K562 (cell line): ENCODE data around the gene DISP1. TPM values are rescaled to one million over a fixed set of nuclear protein-coding genes. Genes with fewer than 3 reads are reported as not detected.

ENCODE experiments used
- ATAC-seq: fragments of 200-7000 bp; cut with Tn5 transposase; 3 replicates; pipeline ENCODE4 v1.9.1; 2020; ENCODE audit warnings: moderate library complexity
- BruUV-seq: library from RNA; stranded (reverse); fragments of 400-500 nt; replicated peaks from 2 replicates; lab custom pipeline; 2021; lab: Mats Ljungman, UMichigan
- CTCF ChIA-PET: fragments of 300-600 bp; formaldehyde crosslinking; extraction: SDS; loops from one replicate; lab custom pipeline; 2021; ENCODE audit warnings: low intra/inter-chr PET ratio; lab: Yijun Ruan, JAX
- POLR2A ChIA-PET: fragments of 300-600, 350-650 bp; sonication (Branson Sonifier 250); formaldehyde crosslinking; extraction: SDS; loops from one replicate; lab custom pipeline; 2021; ENCODE audit warnings: antibody characterized with exemption, inconsistent platforms; lab: Yijun Ruan, JAX
- DNase-seq, 4 experiments: peaks; one replicate each; pipeline versions ENCODE4 v3.0.0 to v3.0.0-alpha.2; 2011 to 2018; ENCODE audit warnings: low spot score in 3 of 4, mixed read lengths in 3 of 4; ENCODE audit errors: extremely low read depth in 1 of 4
- FAIRE-seq: peaks from 2 replicates; lab custom pipeline; 2011; peaks lifted over from hg19 to GRCh38; lab: Jason Lieb, UNC
- H2AFZ ChIP-seq: 2 replicates; pipeline ENCODE4 v1.6.0; 2011; ENCODE audit warnings: low read depth, low read length, control low read depth, inconsistent platforms
- H3K27ac ChIP-seq: fragments of 200-600 bp; 3 replicates; pipeline ENCODE4 v1.8.0; 2011; ENCODE audit warnings: low read depth, mild to moderate bottlenecking, control low read depth, inconsistent platforms, low read length, moderate library complexity, mixed read lengths; ENCODE audit errors: extremely low read depth
- H3K27me3 ChIP-seq, 2 experiments: fragments of 300-600 bp in 1 of 2; 2 replicates in 1 of 2; 3 replicates in 1 of 2; pipeline versions ENCODE4 v1.6.0 to v1.8.0; 2011; ENCODE audit warnings: inconsistent platforms in 2 of 2, low read length in 2 of 2, mild to moderate bottlenecking in 1 of 2, mixed read lengths in 1 of 2, moderate library complexity in 1 of 2; ENCODE audit not compliant: control insufficient read depth in 2 of 2, insufficient read depth in 2 of 2
- H3K36me3 ChIP-seq: fragments of 300-600 bp; 3 replicates; pipeline ENCODE4 v1.8.0; 2011; ENCODE audit warnings: mild to moderate bottlenecking, low read length, inconsistent platforms; ENCODE audit not compliant: control insufficient read depth, insufficient read depth
- H3K4me1 ChIP-seq, 2 experiments: fragments of 200-600 bp in 1 of 2; replicated peaks in 1 of 2; 2 replicates in 1 of 2; 3 replicates in 1 of 2; pipeline versions ENCODE4 v1.5.1 to v1.8.0; 2011; ENCODE audit warnings: inconsistent platforms in 2 of 2, low read length in 2 of 2, mild to moderate bottlenecking in 1 of 2, mixed read lengths in 1 of 2, moderate library complexity in 1 of 2; ENCODE audit not compliant: control insufficient read depth in 2 of 2, insufficient read depth in 2 of 2
- H3K4me2 ChIP-seq: 2 replicates; pipeline ENCODE4 v1.6.1; 2011; ENCODE audit warnings: low read length, control low read depth, inconsistent platforms, mixed read lengths; ENCODE audit not compliant: insufficient read depth
- H3K4me3 ChIP-seq: fragments of 200-600 bp; sonication (generic), shearing (Covaris generic); 2 replicates; pipeline ENCODE4 v1.5.1; 2016; ENCODE audit warnings: control low read depth, inconsistent platforms
- H3K79me2 ChIP-seq: fragments of 200-600 bp; 3 replicates; pipeline ENCODE4 v1.8.0; 2011; ENCODE audit warnings: low read length, inconsistent platforms; ENCODE audit not compliant: control insufficient read depth, insufficient read depth
- H3K9ac ChIP-seq, 2 experiments: 2 replicates each; pipeline versions ENCODE4 v1.6.0 to v1.6.1; 2011; ENCODE audit warnings: low read depth in 2 of 2, low read length in 2 of 2, control low read depth in 1 of 2, inconsistent platforms in 1 of 2, mild to moderate bottlenecking in 1 of 2, mixed read lengths in 1 of 2; ENCODE audit not compliant: insufficient read depth in 1 of 2
- H3K9me1 ChIP-seq: one replicate; pipeline ENCODE4 v1.6.0; 2011; ENCODE audit warnings: inconsistent platforms, mild to moderate bottlenecking, low read length, moderate library complexity; ENCODE audit not compliant: control insufficient read depth, insufficient read depth
- H3K9me3 ChIP-seq: replicated peaks from 2 replicates; pipeline ENCODE4 v1.5.1; 2011; ENCODE audit warnings: low read depth, low read length, inconsistent platforms; ENCODE audit not compliant: control insufficient read depth, insufficient read depth
- H4K20me1 ChIP-seq: replicated peaks from 2 replicates; pipeline ENCODE4 v1.6.1; 2011; ENCODE audit warnings: low read length, inconsistent platforms, mixed read lengths; ENCODE audit not compliant: control insufficient read depth, insufficient read depth
- CEBPG ChIP-seq, 3 experiments: fragments of 200-800 bp in 1 of 3; sonication (Bioruptor generic) in 1 of 3; sonication (generic) in 1 of 3; formaldehyde crosslinking in 1 of 3; IDR thresholded peaks in 2 of 3; conservative IDR thresholded peaks in 1 of 3; 2 replicates each; pipeline versions ENCODE4 v1.6.1 to v1.8.0; 2016 to 2022; ENCODE audit warnings: missing compliant biosample characterization in 2 of 3, missing genetic modification characterization in 2 of 3, mild to moderate bottlenecking in 1 of 3, missing genetic modification reagents in 1 of 3
- JUND ChIP-seq, 2 experiments: IDR thresholded peaks; 2 replicates in 1 of 2; 3 replicates in 1 of 2; pipeline ENCODE4 v1.6.1; 2011; ENCODE audit warnings: borderline replicate concordance in 2 of 2, low read depth in 2 of 2, low read length in 2 of 2, improper control_type of control experiment in 1 of 2, missing biosample characterization in 1 of 2, missing genetic modification characterization in 1 of 2, missing genetic modification reagents in 1 of 2
- MCM3 ChIP-seq: fragments of 450-650 bp; IDR thresholded peaks from 2 replicates; pipeline ENCODE4 v1.6.1; 2016
- PTRF ChIP-seq: fragments of 450-650 bp; IDR thresholded peaks from 2 replicates; pipeline ENCODE4 v1.6.1; 2016; ENCODE audit warnings: mild to moderate bottlenecking, missing genetic modification characterization, missing compliant biosample characterization
- RREB1 ChIP-seq: fragments of 250-450 bp; sonication (Bioruptor Pico); IDR thresholded peaks from 2 replicates; pipeline ENCODE4 v1.4.0; 2020
- ZNF668 ChIP-seq: fragments of 250-450 bp; sonication (Bioruptor Pico); IDR thresholded peaks from 2 replicates; pipeline ENCODE4 v1.8.0; 2022; ENCODE audit warnings: mild to moderate bottlenecking, inconsistent platforms
- WGBS: fragments of 100-300 bp; shearing (Covaris generic); methylation state at CpG from one replicate; pipeline ENCODE4 v1.1.6; 2016; ENCODE audit warnings: low coverage, mixed read lengths; ENCODE audit not compliant: insufficient coverage; ENCODE audit errors: missing lambda C conversion rate; 5-methylcytosine and 5-hydroxymethylcytosine counted together
- in situ Hi-C: fragments of 300-500 bp; cut with MboI; formaldehyde crosslinking; loops from 4 replicates; pipeline ENCODE4 v1.15.0; 2018; ENCODE audit warnings: inconsistent platforms, mixed read lengths
- intact Hi-C: fragments of 100-400 bp; cut with micrococcal nuclease; formaldehyde crosslinking; loops from 2 replicates; pipeline ENCODE4 v1.14.2; 2022
- polyA plus RNA-seq, 8 experiments: library from polyadenylated mRNA; depleted of rRNA in 4 of 8; stranded (reverse) in 5 of 8; unstranded in 3 of 8; fragments of >200 nt; fragmentation: Nextera tagmentation in 2 of 8; fragmentation: Illumina TruSeq in 1 of 8; extraction: Ambion mirVana in 2 of 8; extraction: Trizol in 1 of 8; gene quantifications; 2 replicates each; pipeline versions ENCODE4 v1.2.1 to v1.2.3, GENCODE V29; 2011 to 2014; ENCODE audit warnings: inconsistent platforms in 1 of 8, missing spikeins in 1 of 8
- total RNA-seq, 7 experiments: library from RNA; depleted of rRNA in 6 of 7; stranded (reverse); fragments of >200 nt in 6 of 7; fragmentation: Illumina TruSeq in 2 of 7; extraction: Trizol in 2 of 7; gene quantifications; 2 replicates each; pipeline versions ENCODE4 v1.2.1 to v1.2.3, GENCODE V29; 2011 to 2021; ENCODE audit warnings: low replicate concordance in 1 of 7

DISP1 gene
- total and polyA plus RNA-seq, 9 of the 15 experiments (the other 6 are each of a cell fraction or from before 2014, with no cell fraction given), result 0.02 to 0.35 (median 0.04) TPM; not detected in 2

- peaks cover 0 to 4% of the 10 kb centered on the region in 2 experiments; a peak in 1 of 5 replicates for H3K27me3 ChIP-seq
- H3K36me3 ChIP-seq, result no peaks in the 10 kb centered on the region
- peaks cover 0 to 8% of the 10 kb centered on the region in 2 experiments; a peak in 3 of 5 replicates for H3K4me1 ChIP-seq
- H3K27ac ChIP-seq, result no peak overlapping the region
- no TSS peak for BruUV-seq
- peak overlapping the region; percentile 94 for H2AFZ ChIP-seq
- ChIA-PET CTCF (no interaction called here), POLR2A (interaction anchor here (1.0 kb wide), 1 partner anchor 10 kb away, joined by 6 read pairs; no protein-coding TSS in a partner anchor)
- 39% methylated on average over 14 of the region's 14 CpGs for WGBS
- H3K79me2 ChIP-seq, result no peaks in the 10 kb centered on the region
- no peak for TF ChIP-seq MCM3
- no peak for TF ChIP-seq PTRF (tag)
- no peak for TF ChIP-seq JUND (IDR thresholded peaks at IDR 0.05; ENCODE audit: borderline replicate concordance, low read depth, low read length)
- TF ChIP-seq JUND (tag; IDR thresholded peaks at IDR 0.05; ENCODE audit: borderline replicate concordance, low read depth, low read length), result 0 out of 3 replicates have a peak, but pooled peaks have one; percentile 5
- H4K20me1 ChIP-seq, result no peaks in the 10 kb centered on the region
- intact Hi-C loops (no loop called here), in situ Hi-C loops (no loop called here)
- peak overlapping the region; percentile 67; the same call in 1 of the 2 replicates for H3K4me3 ChIP-seq
- peak overlapping the region; percentile 77; the same call in 1 of the 2 replicates for H3K4me2 ChIP-seq
- no peak for FAIRE-seq
- no peak for ATAC-seq
- no peak for DNase-seq
- H3K9me3 ChIP-seq, result no peaks in the 10 kb centered on the region
- H3K9me1 ChIP-seq, result no peaks in the 10 kb centered on the region
- no peak overlapping the region for H3K9ac ChIP-seq
These were observed 838 bp upstream of the DISP1 start for GRCh38 chr1:222813866-222814535.

DNA sequence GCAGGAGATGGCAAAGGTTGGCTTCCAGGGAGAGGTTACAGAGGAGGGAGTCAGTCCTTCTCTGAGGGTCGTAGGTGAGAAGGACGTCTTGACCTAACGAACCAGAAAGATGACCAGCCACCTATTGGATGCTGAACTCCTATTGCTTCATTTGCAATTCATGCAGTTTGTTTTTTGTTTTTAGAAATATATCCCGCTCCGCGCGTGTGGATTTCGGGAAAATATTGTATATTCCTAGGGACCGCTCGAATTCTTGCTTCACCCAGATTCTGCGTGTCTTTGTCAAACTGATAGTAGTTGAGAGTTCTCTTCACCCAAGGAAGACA lies 564 bp downstream of the DISP1 start:
- in situ Hi-C loops, result no loop called here
- Histone ChIP-seq H3K4me2 (peak overlapping the region; percentile 77), H4K20me1 (no peaks in the 10 kb centered on the region), H3K79me2 (no peaks in the 10 kb centered on the region), H3K9ac (peak overlapping the region; percentile 46 to 86; a peak in 3 of 4 replicates), H2AFZ (peak overlapping the region; percentile 94), H3K9me1 (no peaks in the 10 kb centered on the region), H3K27me3 (peaks cover 0 to 4% of the 10 kb centered on the region in 2 experiments; a peak in 1 of 5 replicates), H3K4me3 (peak overlapping the region; percentile 67), H3K4me1 (peaks cover 0 to 8% of the 10 kb centered on the region in 2 experiments; a peak in 3 of 5 replicates), H3K36me3 (no peaks in the 10 kb centered on the region), H3K9me3 (no peaks in the 10 kb centered on the region), H3K27ac (no peak overlapping the region; the same call in 2 of the 3 replicates)
- ATAC-seq (no peak), DNase-seq (no peak), FAIRE-seq (peak; percentile 51)
- TSS peak; percentile 47 for BruUV-seq
- WGBS, result 31% methylated on average over 11 of the region's 11 CpGs
- intact Hi-C loops, result no loop called here
- ChIA-PET POLR2A (no interaction called here), CTCF (no interaction called here)
- TF ChIP-seq CEBPG (CRISPR knock-in tag; IDR thresholded peaks at IDR 0.05), result no peak
- peak in 1 of 2 experiments; percentile 52; a peak in 2 of 4 replicates for TF ChIP-seq CEBPG (tag; conservative IDR thresholded peaks at IDR 0.05 in 1 of 2, IDR thresholded peaks at IDR 0.05 in 1 of 2)
- TF ChIP-seq ZNF668, result 0 out of 2 replicates have a peak, but pooled peaks have one; percentile 16
- TF ChIP-seq RREB1 (CRISPR knock-in tag), result no peak
